SU-DHL-6 (cell line): ENCODE measurements around the gene ABCA6.

Experiments used
- H2AFZ ChIP-seq: fragments of 200-600 bp; sonication (generic); 2 replicates; pipeline ENCODE4 v1.6.1; 2014; ENCODE audit warnings: low read depth, mild to moderate bottlenecking, moderate library complexity, mixed read lengths, antibody characterized with exemption, low read length; ENCODE audit not compliant: severe bottlenecking
- H3F3A ChIP-seq: fragments of 200-600 bp; shearing (Covaris generic); 2 replicates; pipeline ENCODE4 v1.6.0; 2016; ENCODE audit warnings: antibody characterized with exemption, mild to moderate bottlenecking; ENCODE audit not compliant: insufficient read depth
- H3K27ac ChIP-seq: fragments of 200-600 bp; sonication (generic); 2 replicates; pipeline ENCODE4 v1.5.1; 2016; ENCODE audit warnings: low read depth, mild to moderate bottlenecking, low read length, moderate library complexity, mixed read lengths
- H3K27me3 ChIP-seq: fragments of 200-600 bp; sonication (generic), shearing (Covaris generic); 2 replicates; pipeline ENCODE4 v1.6.0; 2014; ENCODE audit warnings: mild to moderate bottlenecking, low read length
- H3K36me3 ChIP-seq: fragments of 200-600 bp; sonication (generic); 2 replicates; pipeline ENCODE4 v1.6.1; 2014; ENCODE audit warnings: mild to moderate bottlenecking, low read length, mixed read lengths
- H3K4me2 ChIP-seq: fragments of 300-600, 200-600 bp; shearing (Covaris generic), sonication (generic); 2 replicates; pipeline ENCODE4 v1.6.0; 2014; ENCODE audit warnings: low read length, low read depth, mild to moderate bottlenecking; ENCODE audit not compliant: poor library complexity, severe bottlenecking
- H3K4me3 ChIP-seq: fragments of 200-600 bp; sonication (generic); 2 replicates; pipeline ENCODE4 v1.5.1; 2014; ENCODE audit warnings: antibody characterized with exemption, low read length, mild to moderate bottlenecking, mixed read lengths; ENCODE audit not compliant: insufficient read depth, poor library complexity, severe bottlenecking
- H3K79me2 ChIP-seq: fragments of 200-600 bp; sonication (generic); 2 replicates; pipeline ENCODE4 v1.6.1; 2014; ENCODE audit warnings: mild to moderate bottlenecking, low read length, moderate library complexity; ENCODE audit not compliant: insufficient read depth
- H3K9ac ChIP-seq: fragments of 200-600 bp; sonication (generic); 2 replicates; pipeline ENCODE4 v1.7.0; 2014; ENCODE audit warnings: mild to moderate bottlenecking, low read length
- H3K9me2 ChIP-seq: fragments of 200-600 bp; sonication (generic); replicated peaks from 2 replicates; pipeline ENCODE4 v1.6.1; 2014; ENCODE audit warnings: low read length; ENCODE audit not compliant: insufficient read depth
- H3K9me3 ChIP-seq: fragments of 200-600 bp; sonication (generic); 2 replicates; pipeline ENCODE4 v1.6.1; 2014; ENCODE audit warnings: low read length, mixed read lengths; ENCODE audit not compliant: insufficient read depth
- H4K20me1 ChIP-seq: fragments of 200-600 bp; sonication (generic); 2 replicates; pipeline ENCODE4 v1.6.1; 2014; ENCODE audit warnings: low read depth, mild to moderate bottlenecking, antibody characterized with exemption, low read length, moderate library complexity, mixed read lengths
- CTCF ChIP-seq: fragments of 200-600 bp; sonication (generic); IDR thresholded peaks from one replicate; pipeline ENCODE4 v1.5.1; 2017; ENCODE audit warnings: antibody characterized with exemption, mild to moderate bottlenecking, low read length, moderate library complexity; ENCODE audit not compliant: insufficient read depth, poor library complexity, severe bottlenecking
- EZH2phosphoT487 ChIP-seq: fragments of 200-600 bp; sonication (generic), shearing (Covaris generic); conservative IDR thresholded peaks from 2 replicates; pipeline ENCODE4 v1.6.1; 2018; ENCODE audit warnings: mild to moderate bottlenecking, antibody characterized with exemption, low read length, moderate library complexity, mixed read lengths

Gene ABCA6

GRCh38 chr17:69048634-69049033 is 93.1 kb downstream of the ABCA6 start:
- Histone ChIP-seq H3K27ac (no peak overlapping the region), H3K9me2 (no peaks in the 10 kb centered on the region), H3K9me3 (no peaks in the 10 kb centered on the region), H3K27me3 (no peaks in the 10 kb centered on the region), H3K4me3 (no peak overlapping the region), H3F3A (no peaks in the 10 kb centered on the region), H3K4me2 (no peak overlapping the region), H3K9ac (no peak overlapping the region), H2AFZ (no peak overlapping the region), H4K20me1 (no peaks in the 10 kb centered on the region), H3K36me3 (no peaks in the 10 kb centered on the region), H3K79me2 (no peaks in the 10 kb centered on the region)
- no peak for TF ChIP-seq CTCF
- no peak for TF ChIP-seq EZH2phosphoT487

DNA sequence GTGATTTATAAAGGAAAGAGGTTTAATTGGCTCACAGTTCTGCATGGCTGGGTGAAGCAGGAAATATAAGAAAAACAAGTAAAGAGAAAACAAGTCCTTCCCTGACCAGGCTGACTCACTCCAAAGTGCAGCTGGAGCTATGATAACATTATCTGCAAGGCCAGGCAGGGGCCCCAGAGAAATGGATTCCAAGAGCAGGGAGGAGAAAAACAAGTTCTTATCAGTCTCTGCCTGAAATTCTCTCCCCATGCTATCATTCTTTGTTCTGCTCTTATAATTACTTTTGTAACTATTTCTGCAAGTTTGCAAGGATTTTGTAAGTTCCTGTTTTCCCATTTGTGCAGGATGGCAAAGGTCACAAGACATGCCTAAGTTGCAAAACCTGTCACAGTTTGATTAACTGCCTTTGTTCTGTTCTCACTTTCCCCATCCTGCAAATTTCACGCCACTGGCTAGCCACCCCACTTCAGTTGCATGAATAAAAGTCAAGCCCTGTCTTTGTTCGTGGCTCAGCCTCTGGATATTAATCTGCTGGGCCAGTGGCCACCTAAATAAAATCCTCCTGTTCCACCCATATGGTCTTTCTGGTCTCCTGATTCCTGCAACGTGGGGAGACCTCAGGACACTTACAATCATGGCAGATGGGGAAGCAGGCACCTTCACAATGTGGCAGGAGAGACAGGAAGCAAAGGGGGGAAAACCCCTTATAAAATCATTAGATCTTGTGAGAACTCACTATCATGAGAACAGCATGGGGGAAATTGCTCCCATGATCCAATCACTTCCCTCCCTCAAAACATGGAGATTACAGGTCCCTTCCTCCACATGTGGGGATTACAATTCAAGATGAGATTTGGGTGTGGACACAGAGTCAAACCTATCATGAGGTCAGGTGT is 94.1 kb downstream of the ABCA6 start:
- Histone ChIP-seq H3K9me2 (no peaks in the 10 kb centered on the region), H3K27ac (no peak overlapping the region), H2AFZ (no peak overlapping the region), H3K4me3 (no peak overlapping the region), H3F3A (no peaks in the 10 kb centered on the region), H3K4me2 (no peak overlapping the region), H3K27me3 (no peaks in the 10 kb centered on the region), H3K9ac (no peak overlapping the region), H3K36me3 (no peaks in the 10 kb centered on the region), H3K9me3 (no peaks in the 10 kb centered on the region), H3K79me2 (no peaks in the 10 kb centered on the region), H4K20me1 (no peaks in the 10 kb centered on the region)
- TF ChIP-seq CTCF = no peak

DNA sequence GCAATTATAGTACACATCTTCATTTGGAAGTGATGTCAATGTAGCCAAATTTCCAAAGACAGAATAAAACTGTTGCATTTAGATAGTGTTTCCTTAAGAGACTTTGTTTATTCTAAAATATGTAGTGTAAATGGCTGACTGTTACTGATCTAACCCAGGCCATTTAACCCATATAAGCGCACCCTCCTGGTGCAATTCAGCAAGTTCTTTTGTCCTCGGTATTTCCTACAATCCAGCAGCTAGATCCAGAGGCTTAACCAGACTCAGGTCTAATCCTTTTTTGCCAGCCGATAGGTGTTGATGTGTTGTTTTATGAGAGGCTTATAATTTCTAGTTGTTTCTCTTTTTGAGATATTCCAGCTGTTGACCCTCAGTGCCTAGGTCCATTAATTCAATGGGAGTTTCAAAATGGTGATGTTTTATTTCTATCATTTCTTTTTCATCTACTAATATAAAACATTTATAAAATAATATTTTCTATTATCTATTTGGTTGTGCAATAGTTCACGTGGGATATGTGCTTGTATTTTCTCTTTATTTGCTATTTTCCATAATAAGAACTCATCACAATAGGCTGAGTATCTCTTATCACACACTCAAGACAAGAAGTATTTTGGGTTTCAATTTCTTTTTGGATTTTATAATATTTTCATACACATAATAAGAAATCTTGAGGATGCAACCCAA is 95.4 kb downstream of the ABCA6 start:
- Histone ChIP-seq H3K9me2 (no peaks in the 10 kb centered on the region), H3K4me2 (no peak overlapping the region), H3K9ac (no peak overlapping the region), H3K4me3 (no peak overlapping the region), H3K27ac (no peak overlapping the region), H3K79me2 (no peaks in the 10 kb centered on the region), H3K27me3 (no peaks in the 10 kb centered on the region), H3K9me3 (no peaks in the 10 kb centered on the region), H3F3A (no peaks in the 10 kb centered on the region), H3K36me3 (no peaks in the 10 kb centered on the region), H2AFZ (no peak overlapping the region), H4K20me1 (no peaks in the 10 kb centered on the region)
- TF ChIP-seq EZH2phosphoT487 (no peak), CTCF (no peak)
